B cell (primary cell): Measurements from ENCODE around the gene CXCL12. TPM values are rescaled to one million over a fixed set of nuclear protein-coding genes. Genes with fewer than 3 reads are reported as not detected.

ENCODE experiments used
- ATAC-seq: fragments of 200-7000 bp; cut with Tn5 transposase; one replicate; pipeline ENCODE4 v1.10.0; 2021; ENCODE audit warnings: low read depth, mild to moderate bottlenecking, moderate number of reproducible peaks, moderate library complexity
- CTCF ChIA-PET: fragments of 350-600 bp; sonication (Branson Sonifier 250); formaldehyde crosslinking; loops from one replicate; lab custom pipeline; 2021; ENCODE audit warnings: antibody characterized with exemption, inconsistent platforms; lab: Charles Lee
- POLR2A ChIA-PET: fragments of 350-600 bp; sonication (Branson Sonifier 250); formaldehyde crosslinking; loops from one replicate; lab custom pipeline; 2021; ENCODE audit warnings: antibody characterized with exemption; lab: Charles Lee
- DNase-seq: peaks from one replicate; pipeline ENCODE4 v3.0.0; 2013
- H2AFZ ChIP-seq: 2 replicates; pipeline ENCODE4 v1.6.1; 2012; ENCODE audit warnings: mild to moderate bottlenecking, low read depth, low read length; ENCODE audit not compliant: insufficient read depth, poor library complexity, severe bottlenecking
- H3K27ac ChIP-seq, 2 donors: 1 replicate in 1 of 2; 2 replicates in 1 of 2; pipeline ENCODE4 v1.5.1; 2012 to 2013; ENCODE audit warnings: low read length in 2 of 2, mild to moderate bottlenecking in 2 of 2, moderate library complexity in 1 of 2
- H3K27me3 ChIP-seq, 4 experiments: fragments of 200-600 bp in 1 of 4; sonication (generic) in 1 of 4; replicated peaks in 1 of 4; 1 replicate in 2 of 4; 2 replicates in 2 of 4; pipeline versions ENCODE4 v1.6.1 to v1.7.0; 2013 to 2016; ENCODE audit warnings: low read length in 3 of 4, mild to moderate bottlenecking in 2 of 4, mixed read lengths in 1 of 4, moderate library complexity in 1 of 4; ENCODE audit not compliant: insufficient read depth in 4 of 4, control insufficient read depth in 3 of 4; ENCODE audit errors: control extremely low read depth in 1 of 4
- H3K36me3 ChIP-seq, 2 experiments: replicated peaks in 1 of 2; 1 replicate in 1 of 2; 2 replicates in 1 of 2; pipeline versions ENCODE4 v1.6.1 to v1.7.1; 2013; ENCODE audit warnings: low read length in 1 of 2; ENCODE audit not compliant: insufficient read depth in 2 of 2, control insufficient read depth in 1 of 2; ENCODE audit errors: control extremely low read depth in 1 of 2, extremely low read depth in 1 of 2
- H3K4me1 ChIP-seq, 2 donors: fragments of 200-600 bp in 1 of 2; sonication (generic) in 1 of 2; 1 replicate in 1 of 2; 2 replicates in 1 of 2; pipeline versions ENCODE4 v1.5.1 to v1.6.1; 2013 to 2017; ENCODE audit warnings: low read length in 2 of 2; ENCODE audit not compliant: control insufficient read depth in 2 of 2, insufficient read depth in 2 of 2
- H3K4me2 ChIP-seq: replicated peaks from 2 replicates; pipeline ENCODE3; 2012; ENCODE audit warnings: mild to moderate bottlenecking, low read depth, low read length; ENCODE audit not compliant: poor library complexity, severe bottlenecking
- H3K4me3 ChIP-seq, 5 experiments: fragments of 200-600 bp in 1 of 5; sonication (generic) in 1 of 5; 1 replicate in 3 of 5; 2 replicates in 2 of 5; pipeline versions ENCODE4 v1.5.1 to v1.7.0; 2011 to 2016; ENCODE audit warnings: low read length in 4 of 5, mild to moderate bottlenecking in 4 of 5, low read depth in 2 of 5, control low read depth in 1 of 5, moderate library complexity in 1 of 5; ENCODE audit not compliant: insufficient read depth in 1 of 5; ENCODE audit errors: control extremely low read depth in 1 of 5, extremely low read depth in 1 of 5
- H3K79me2 ChIP-seq: fragments of 200-600 bp; sonication (generic); one replicate; pipeline ENCODE4 v1.6.0; 2016; ENCODE audit warnings: low read length; ENCODE audit not compliant: control insufficient read depth, insufficient read depth
- H3K9ac ChIP-seq: fragments of 200-600 bp; sonication (generic); 2 replicates; pipeline ENCODE4 v1.6.1; 2017; ENCODE audit warnings: mild to moderate bottlenecking, low read length, moderate library complexity
- H3K9me3 ChIP-seq, 3 donors: one replicate each; pipeline versions ENCODE4 v1.6.1 to v1.7.1; 2013; ENCODE audit warnings: low read length in 2 of 3; ENCODE audit not compliant: control insufficient read depth in 2 of 3, insufficient read depth in 1 of 3; ENCODE audit errors: control extremely low read depth in 1 of 3
- H4K20me1 ChIP-seq: 2 replicates; pipeline ENCODE4 v1.6.0; 2012; ENCODE audit warnings: mild to moderate bottlenecking, low read length; ENCODE audit not compliant: insufficient read depth, control insufficient read depth, poor library complexity, severe bottlenecking
- H3K27ac Mint-ChIP-seq: one replicate; pipeline ENCODE4 v1.8.0; 2021; ENCODE audit warnings: mixed read lengths
- H3K27me3 Mint-ChIP-seq: one replicate; pipeline ENCODE4 v1.8.0; 2021; ENCODE audit warnings: mixed read lengths
- H3K4me1 Mint-ChIP-seq: one replicate; pipeline ENCODE4 v1.8.0; 2021; ENCODE audit warnings: mixed read lengths
- H3K4me3 Mint-ChIP-seq: one replicate; pipeline ENCODE4 v1.8.0; 2021; ENCODE audit warnings: mixed read lengths
- H3K9me3 Mint-ChIP-seq: one replicate; pipeline ENCODE4 v1.8.0; 2022; ENCODE audit warnings: mixed read lengths; ENCODE audit not compliant: insufficient read depth
- EZH2 ChIP-seq: IDR thresholded peaks from 2 replicates; pipeline ENCODE4 v1.6.1; 2012; ENCODE audit warnings: borderline replicate concordance, low read depth, mild to moderate bottlenecking, moderate library complexity, low read length; ENCODE audit not compliant: insufficient read depth, poor library complexity, severe bottlenecking
- WGBS: methylation state at CpG from one replicate; pipeline ENCODE4 v1.1.5; 2013; ENCODE audit warnings: missing lambda C conversion rate; ENCODE audit not compliant: insufficient coverage; 5-methylcytosine and 5-hydroxymethylcytosine counted together
- intact Hi-C: fragments of 100-400 bp; cut with micrococcal nuclease; formaldehyde crosslinking; loops from one replicate; pipeline ENCODE4 v1.10.0; 2022
- polyA plus RNA-seq: library from polyadenylated mRNA; depleted of rRNA; stranded (reverse); fragments of >200 nt; gene quantifications from 2 replicates; pipeline ENCODE4 v1.2.3, GENCODE V29; 2012
- total RNA-seq, 2 donors: library from RNA; stranded (reverse); fragments of 120-200 nt in 1 of 2; gene quantifications; 1 replicate in 1 of 2; 2 replicates in 1 of 2; pipeline versions ENCODE4 v1.2.3 to v1.2.4, GENCODE V29; 2013 to 2022
- TF ChIP-seq, protein P1 (sequence below): fragments of 200-600 bp; IDR thresholded peaks from one replicate; pipeline ENCODE4 v1.8.0; 2022; ENCODE audit warnings: antibody characterized with exemption, mild to moderate bottlenecking

CXCL12 gene
- total and polyA plus RNA-seq, 2 donors (not counting 1 experiment from before 2014, with no cell fraction given): not detected

DNA sequence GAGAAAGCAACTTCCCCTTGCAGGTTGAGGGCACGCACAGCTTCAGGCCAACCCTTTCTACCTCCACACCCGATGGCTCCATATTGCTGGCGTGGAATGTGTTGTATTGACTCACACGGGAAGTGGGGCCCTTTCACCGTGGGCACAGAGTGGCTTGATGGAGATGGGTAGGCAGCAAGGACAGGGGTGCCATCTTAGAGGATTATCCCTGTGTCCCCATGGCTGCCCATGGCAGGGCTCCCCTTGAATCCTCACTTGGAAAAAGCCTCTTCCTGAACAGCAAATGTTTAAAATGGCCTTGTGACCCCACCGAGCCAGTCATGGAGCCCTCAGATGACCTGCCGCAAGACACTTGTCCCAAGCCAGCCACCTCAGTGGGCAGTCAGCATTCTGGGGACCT is 31.2 kb downstream of the CXCL12 start:
- WGBS: 93% methylated on average over 7 of the region's 7 CpGs
- Histone ChIP-seq H3K4me3 (no peak overlapping the region), H3K27me3 (no peaks in the 10 kb centered on the region), H3K4me1 (no peaks in the 10 kb centered on the region), H3K27ac (no peak overlapping the region), H3K36me3 (no peaks in the 10 kb centered on the region), H3K9me3 (no peaks in the 10 kb centered on the region), H3K9ac (no peak overlapping the region), H3K4me2 (no peak overlapping the region), H3K79me2 (no peaks in the 10 kb centered on the region), H4K20me1 (no peaks in the 10 kb centered on the region), H2AFZ (no peak overlapping the region)
- ChIA-PET CTCF (no interaction called here), POLR2A (no interaction called here)
- intact Hi-C loops: no loop called here
- TF ChIP-seq EZH2: no peak
- TF ChIP-seq, protein P1, sequence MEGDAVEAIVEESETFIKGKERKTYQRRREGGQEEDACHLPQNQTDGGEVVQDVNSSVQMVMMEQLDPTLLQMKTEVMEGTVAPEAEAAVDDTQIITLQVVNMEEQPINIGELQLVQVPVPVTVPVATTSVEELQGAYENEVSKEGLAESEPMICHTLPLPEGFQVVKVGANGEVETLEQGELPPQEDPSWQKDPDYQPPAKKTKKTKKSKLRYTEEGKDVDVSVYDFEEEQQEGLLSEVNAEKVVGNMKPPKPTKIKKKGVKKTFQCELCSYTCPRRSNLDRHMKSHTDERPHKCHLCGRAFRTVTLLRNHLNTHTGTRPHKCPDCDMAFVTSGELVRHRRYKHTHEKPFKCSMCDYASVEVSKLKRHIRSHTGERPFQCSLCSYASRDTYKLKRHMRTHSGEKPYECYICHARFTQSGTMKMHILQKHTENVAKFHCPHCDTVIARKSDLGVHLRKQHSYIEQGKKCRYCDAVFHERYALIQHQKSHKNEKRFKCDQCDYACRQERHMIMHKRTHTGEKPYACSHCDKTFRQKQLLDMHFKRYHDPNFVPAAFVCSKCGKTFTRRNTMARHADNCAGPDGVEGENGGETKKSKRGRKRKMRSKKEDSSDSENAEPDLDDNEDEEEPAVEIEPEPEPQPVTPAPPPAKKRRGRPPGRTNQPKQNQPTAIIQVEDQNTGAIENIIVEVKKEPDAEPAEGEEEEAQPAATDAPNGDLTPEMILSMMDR: no peak
- no peak overlapping the region for H3K27ac Mint-ChIP-seq
- DNase-seq: no peak
- no peaks in the 10 kb centered on the region for H3K9me3 Mint-ChIP-seq
- no peak overlapping the region for H3K4me3 Mint-ChIP-seq
- no peak for ATAC-seq
- H3K27me3 Mint-ChIP-seq: peaks cover 10% of the 10 kb centered on the region
- no peaks in the 10 kb centered on the region for H3K4me1 Mint-ChIP-seq

GRCh38 chr10:44353128-44353390 is 31.8 kb downstream of the CXCL12 start:
- Histone ChIP-seq H3K27me3 (no peaks in the 10 kb centered on the region), H3K27ac (no peak overlapping the region), H3K4me3 (no peak overlapping the region), H3K4me1 (no peaks in the 10 kb centered on the region), H3K36me3 (no peaks in the 10 kb centered on the region), H3K9ac (no peak overlapping the region), H4K20me1 (no peaks in the 10 kb centered on the region), H2AFZ (no peak overlapping the region), H3K9me3 (no peaks in the 10 kb centered on the region), H3K4me2 (no peak overlapping the region), H3K79me2 (no peaks in the 10 kb centered on the region)
- ChIA-PET CTCF (no interaction called here), POLR2A (no interaction called here)
- DNase-seq (no peak), ATAC-seq (no peak)
- Mint-ChIP-seq H3K9me3 (no peaks in the 10 kb centered on the region), H3K4me1 (no peaks in the 10 kb centered on the region), H3K27me3 (peaks cover 6% of the 10 kb centered on the region), H3K4me3 (no peak overlapping the region), H3K27ac (no peak overlapping the region)
- intact Hi-C loops: no loop called here
- TF ChIP-seq, protein P1: no peak
- TF ChIP-seq EZH2: no peak
- 92% methylated on average over 4 of the region's 4 CpGs for WGBS
